Mucosa of descending colon (tissue), 3 donors: Measurements from ENCODE around the gene CBX4. TPM values are rescaled to one million over a fixed set of nuclear protein-coding genes. Genes with fewer than 3 reads are reported as not detected.

Source experiments
- ATAC-seq: fragments of 200-7000 bp; cut with Tn5 transposase; one replicate; pipeline ENCODE4 v1.9.1; 2020; ENCODE audit warnings: mild to moderate bottlenecking, moderate library complexity
- DNase-seq, 3 donors: peaks; one replicate each; pipeline ENCODE4 v3.0.0-alpha.2; 2020
- H3K36me3 ChIP-seq: fragments of 200-600 bp; one replicate; pipeline ENCODE4 v1.8.0; 2021; ENCODE audit warnings: low read depth, mild to moderate bottlenecking
- H3K4me1 ChIP-seq: fragments of 200-600 bp; one replicate; pipeline ENCODE4 v1.8.0; 2021; ENCODE audit warnings: low read depth, mild to moderate bottlenecking
- H3K4me3 ChIP-seq: fragments of 200-600 bp; one replicate; pipeline ENCODE4 v1.8.0; 2021; ENCODE audit warnings: mild to moderate bottlenecking
- H3K9me3 ChIP-seq: fragments of 200-600 bp; one replicate; pipeline ENCODE4 v1.8.0; 2021; ENCODE audit warnings: mild to moderate bottlenecking
- CTCF ChIP-seq: fragments of 200-600 bp; IDR thresholded peaks from one replicate; pipeline ENCODE4 v1.8.0; 2022; ENCODE audit warnings: antibody characterized with exemption, mild to moderate bottlenecking
- intact Hi-C, 2 donors: fragments of 100-400 bp; cut with DNase I in 1 of 2; cut with micrococcal nuclease in 1 of 2; formaldehyde crosslinking; loops; one replicate each; pipeline versions ENCODE4 v1.11.0 to v1.11.1; 2022; cut with DNase I, micrococcal nuclease
- total RNA-seq, 3 donors: library from RNA; stranded (reverse); fragmentation: NEBNext Ultra II Directional in 2 of 3; extraction: Animal tissue kit (Norgen Biotek cat#: 25700) in 2 of 3; gene quantifications; one replicate each; pipeline versions ENCODE4 v1.2.1 to v1.2.4, GENCODE V29; 2021 to 2023
- donor health status: DM: no; HTN: no; CAD: no; lungs with moderate emphysema.
- donor health status: DM: no; HTN: no; CAD: no.
- donor health status: DM: no; HTN: yes; CAD: no.

The CBX4 gene
- total RNA-seq, 3 donors from 2014 or later = 10.2 to 14.2 (median 13.2) TPM

- no peak overlapping the region for H3K4me3 ChIP-seq
- no peaks in the 10 kb centered on the region for H3K4me1 ChIP-seq
- intact Hi-C loops = no loop called here
- H3K9me3 ChIP-seq = no peaks in the 10 kb centered on the region
- DNase-seq (no peak), ATAC-seq (no peak)
- no peak for TF ChIP-seq CTCF
- H3K36me3 ChIP-seq = no peaks in the 10 kb centered on the region
These were observed 37.8 kb upstream of the CBX4 start for GRCh38 chr17:79877041-79877440.

GRCh38 chr17:79875511-79875910 lies 36.3 kb upstream of the CBX4 start:
- no peaks in the 10 kb centered on the region for H3K9me3 ChIP-seq
- intact Hi-C loops = no loop called here
- H3K36me3 ChIP-seq = no peaks in the 10 kb centered on the region
- H3K4me1 ChIP-seq = no peaks in the 10 kb centered on the region
- no peak overlapping the region for H3K4me3 ChIP-seq
- TF ChIP-seq CTCF = no peak
- DNase-seq (no peak), ATAC-seq (no peak)

GRCh38 chr17:79874329-79874981 lies 35.2 kb upstream of the CBX4 start:
- Histone ChIP-seq H3K36me3 (no peaks in the 10 kb centered on the region), H3K9me3 (no peaks in the 10 kb centered on the region), H3K4me3 (no peak overlapping the region), H3K4me1 (no peaks in the 10 kb centered on the region)
- DNase-seq = peak in 2 of 3 donors; percentile 2 to 63
- peak; percentile 69 for ATAC-seq
- peak; percentile 23 for TF ChIP-seq CTCF
- intact Hi-C loops = no loop called here

- Histone ChIP-seq H3K4me1 (no peaks in the 10 kb centered on the region), H3K4me3 (no peak overlapping the region), H3K9me3 (no peaks in the 10 kb centered on the region), H3K36me3 (no peaks in the 10 kb centered on the region)
- no peak for ATAC-seq
- intact Hi-C loops = no loop called here
- no peak for DNase-seq
- no peak for TF ChIP-seq CTCF
These were observed 34.3 kb upstream of the CBX4 start for GRCh38 chr17:79873583-79873982.

GRCh38 chr17:79872762-79873161 lies 33.5 kb upstream of the CBX4 start:
- Histone ChIP-seq H3K9me3 (no peaks in the 10 kb centered on the region), H3K4me1 (no peaks in the 10 kb centered on the region), H3K36me3 (no peaks in the 10 kb centered on the region), H3K4me3 (no peak overlapping the region)
- DNase-seq (peak in 1 of 3 donors; percentile 1), ATAC-seq (no peak)
- intact Hi-C loops = no loop called here
- TF ChIP-seq CTCF = no peak

- ATAC-seq = no peak
- H3K4me1 ChIP-seq = no peaks in the 10 kb centered on the region
- H3K36me3 ChIP-seq = no peaks in the 10 kb centered on the region
- no peaks in the 10 kb centered on the region for H3K9me3 ChIP-seq
- no peak for TF ChIP-seq CTCF
- intact Hi-C loops = no loop called here
- peak in 1 of 3 donors; percentile 10 for DNase-seq
- no peak overlapping the region for H3K4me3 ChIP-seq
These were observed 31.9 kb upstream of the CBX4 start for GRCh38 chr17:79871131-79871530.
